Omental fat pad (tissue), 4 donors: ENCODE measurements around the gene PTPRK. TPM values are rescaled to one million over a fixed set of nuclear protein-coding genes. Genes with fewer than 3 reads are reported as not detected.

ENCODE experiments used
- ATAC-seq: fragments of 150-250 bp; one replicate; pipeline ENCODE4 v1.9.1; 2016; ENCODE audit warnings: mild to moderate bottlenecking, moderate library complexity; ENCODE audit not compliant: low FRiP score
- DNase-seq: peaks from one replicate; pipeline ENCODE4 v3.0.0-alpha.2; 2019; ENCODE audit warnings: low spot score
- CTCF ChIP-seq, 3 donors: fragments of 450-650 bp; IDR thresholded peaks; one replicate each; pipeline ENCODE4 v1.5.1; 2016 to 2017; ENCODE audit warnings: antibody characterized with exemption in 3 of 3, mild to moderate bottlenecking in 3 of 3, moderate library complexity in 2 of 3
- total RNA-seq, 4 donors: library from RNA; depleted of rRNA; stranded (reverse); fragments of >200 nt; gene quantifications; one replicate each; pipeline ENCODE4 v1.1.0, GENCODE V29; 2016

Gene PTPRK
- total RNA-seq, 4 donors from 2014 or later, result 16.2 to 32.6 (median 20.9) TPM

DNA sequence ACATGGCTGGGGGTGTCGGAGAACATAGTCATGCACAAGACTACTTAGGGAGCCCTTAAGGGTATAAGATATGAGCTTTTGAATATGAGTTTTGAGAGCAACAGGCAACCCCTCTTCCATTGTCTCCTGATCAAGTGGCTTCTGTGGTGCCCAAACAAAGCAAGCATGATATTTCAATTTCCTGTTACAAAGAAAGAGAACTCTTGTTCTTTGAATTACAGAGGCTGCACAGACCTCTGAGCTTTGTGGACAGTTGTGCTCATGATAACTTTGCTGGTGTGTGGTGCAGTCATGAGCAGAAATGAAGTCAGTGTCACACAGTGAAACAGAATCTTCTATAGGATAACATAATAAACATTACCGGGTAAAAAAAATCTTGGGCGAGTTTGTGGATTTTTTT, 552.7 kb downstream of the PTPRK start:
- ATAC-seq, result no peak
- no peak for TF ChIP-seq CTCF (IDR thresholded peaks at IDR 0.05)
- DNase-seq, result no peak

DNA sequence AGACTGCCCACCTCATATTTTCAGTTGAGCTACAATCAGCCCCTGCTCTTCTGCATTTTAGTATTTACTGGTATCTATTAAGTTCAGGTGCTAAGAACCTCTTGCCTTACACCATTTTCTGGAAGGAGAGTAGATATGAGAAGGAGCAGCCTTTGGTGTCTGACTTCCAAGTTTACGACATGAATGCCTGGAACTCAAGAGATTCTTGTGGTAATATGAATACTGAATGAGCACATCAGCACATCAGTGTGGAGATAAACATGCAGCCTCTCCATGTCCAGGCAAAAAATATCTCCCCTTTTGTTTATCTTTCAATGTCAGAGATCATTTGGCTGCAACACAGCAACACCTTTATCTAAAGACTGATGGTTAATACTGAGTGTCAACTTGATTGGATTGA, 553.8 kb downstream of the PTPRK start:
- ATAC-seq, result no peak
- no peak for DNase-seq
- TF ChIP-seq CTCF (IDR thresholded peaks at IDR 0.05), result no peak

- ATAC-seq, result no peak
Measured at GRCh38 chr6:127963495-127963894, 556.9 kb downstream of the PTPRK start.

GRCh38 chr6:127959869-127960268, 560.5 kb downstream of the PTPRK start:
- no peak for TF ChIP-seq CTCF (IDR thresholded peaks at IDR 0.05)
- no peak for ATAC-seq
- no peak for DNase-seq

More at GRCh38 chr6:127963495-127963894, 556.9 kb downstream of the PTPRK start:
- no peak for DNase-seq
- no peak for TF ChIP-seq CTCF (IDR thresholded peaks at IDR 0.05)

- ATAC-seq (no peak), DNase-seq (no peak)
- TF ChIP-seq CTCF (IDR thresholded peaks at IDR 0.05), result no peak
Measured at GRCh38 chr6:127956956-127957355, 563.4 kb downstream of the PTPRK start.

DNA sequence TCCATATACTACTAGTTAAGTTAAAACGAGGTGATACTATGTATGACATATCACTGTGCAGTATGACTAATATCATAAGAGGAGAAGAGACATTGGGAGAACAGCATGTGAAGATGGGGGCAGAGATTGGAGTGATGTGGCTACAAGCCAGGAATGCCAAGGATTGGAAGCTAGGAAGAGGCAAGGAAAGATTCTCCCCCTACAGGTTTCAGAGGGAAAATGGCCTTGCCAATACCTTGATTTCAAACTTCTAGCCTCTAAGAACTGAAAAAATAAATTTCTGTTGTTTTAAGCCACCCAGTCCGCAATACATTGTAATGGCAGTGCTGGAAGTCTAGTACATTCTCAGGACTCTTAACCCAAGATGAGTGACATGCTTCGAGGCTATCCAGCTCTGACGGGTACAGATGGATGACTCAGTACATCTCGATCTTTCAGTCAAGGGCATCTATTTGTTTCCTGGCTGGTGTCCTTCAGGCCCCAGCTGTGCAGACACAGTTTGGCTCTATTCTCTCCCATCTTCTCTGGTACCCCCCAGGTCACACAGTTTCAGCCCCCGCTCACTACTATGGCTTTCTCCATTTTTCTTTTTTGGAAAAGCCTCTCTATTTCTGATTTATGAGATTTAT, 564.0 kb downstream of the PTPRK start:
- DNase-seq (no peak), ATAC-seq (no peak)
- no peak for TF ChIP-seq CTCF (IDR thresholded peaks at IDR 0.05)

DNA sequence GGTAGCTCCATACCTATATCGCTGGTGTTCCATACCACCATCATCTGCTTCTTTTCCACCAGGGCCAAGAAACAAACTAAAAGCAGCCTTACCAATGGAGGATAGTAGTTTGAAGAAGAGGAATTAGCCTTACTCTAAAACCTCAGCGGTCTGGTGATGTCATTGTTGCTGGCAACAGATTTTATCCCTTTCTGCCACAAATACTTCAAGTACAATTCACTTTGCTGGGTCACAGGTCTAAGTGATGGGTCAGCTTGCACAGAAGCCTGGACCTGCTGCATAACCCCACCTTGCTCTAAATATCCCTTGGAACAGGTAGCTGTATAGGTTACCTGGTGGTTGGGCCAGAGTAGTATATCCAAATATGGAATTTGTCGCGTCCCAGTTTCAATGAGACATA, 566.3 kb downstream of the PTPRK start:
- ATAC-seq, result no peak
- no peak for TF ChIP-seq CTCF (IDR thresholded peaks at IDR 0.05)
- DNase-seq, result no peak
